GM19035 (cell line): ENCODE results near the gene BRIP1.

Experiments
- ATAC-seq: cut with Tn5 transposase; IDR thresholded peaks from one replicate; pipeline ENCODE4 v1.9.1; 2021; ENCODE audit not compliant: unreplicated experiment

BRIP1 gene

GRCh38 chr17:61764846-61765245 lies 98.5 kb downstream of the BRIP1 start:
- ATAC-seq: no peak

GRCh38 chr17:61761827-61762226 lies 101.5 kb downstream of the BRIP1 start:
- ATAC-seq: no peak

- ATAC-seq: no peak
Measured at GRCh38 chr17:61759362-61759761, 104.0 kb downstream of the BRIP1 start.

GRCh38 chr17:61758430-61758829 lies 104.9 kb downstream of the BRIP1 start:
- no peak for ATAC-seq

- ATAC-seq: peak; percentile 56
Measured at GRCh38 chr17:61757168-61757567, 106.2 kb downstream of the BRIP1 start.

- no peak for ATAC-seq
Measured at GRCh38 chr17:61756561-61756960, 106.8 kb downstream of the BRIP1 start.

- ATAC-seq: no peak
Measured at GRCh38 chr17:61755668-61756067, 107.7 kb downstream of the BRIP1 start.

GRCh38 chr17:61755078-61755477 lies 108.2 kb downstream of the BRIP1 start:
- no peak for ATAC-seq

- ATAC-seq: no peak
Measured at GRCh38 chr17:61754124-61754523, 109.2 kb downstream of the BRIP1 start.

GRCh38 chr17:61753696-61754095 lies 109.6 kb downstream of the BRIP1 start:
- ATAC-seq: no peak

GRCh38 chr17:61750656-61751055 lies 112.7 kb downstream of the BRIP1 start:
- peak; percentile 95 for ATAC-seq

- no peak for ATAC-seq
Measured at GRCh38 chr17:61749823-61750404, 113.4 kb downstream of the BRIP1 start.

- no peak for ATAC-seq
Measured at GRCh38 chr17:61746248-61746985, 116.9 kb downstream of the BRIP1 start.

- no peak for ATAC-seq
Measured at GRCh38 chr17:61744804-61745203, 118.5 kb downstream of the BRIP1 start.

- no peak for ATAC-seq
Measured at GRCh38 chr17:61744252-61744651, 119.1 kb downstream of the BRIP1 start.

- no peak for ATAC-seq
Measured at GRCh38 chr17:61743766-61744165, 119.6 kb downstream of the BRIP1 start.

- no peak for ATAC-seq
Measured at GRCh38 chr17:61739002-61739401, 124.3 kb downstream of the BRIP1 start.

GRCh38 chr17:61738249-61738648 lies 125.1 kb downstream of the BRIP1 start:
- no peak for ATAC-seq

- no peak for ATAC-seq
Measured at GRCh38 chr17:61737820-61738219, 125.5 kb downstream of the BRIP1 start.

- ATAC-seq: no peak
Measured at GRCh38 chr17:61736438-61736837, 126.9 kb downstream of the BRIP1 start.

- ATAC-seq: no peak
Measured at GRCh38 chr17:61735807-61736206, 127.5 kb downstream of the BRIP1 start.

- no peak for ATAC-seq
Measured at GRCh38 chr17:61734466-61734865, 128.9 kb downstream of the BRIP1 start.

- ATAC-seq: no peak
Measured at GRCh38 chr17:61734012-61734411, 129.3 kb downstream of the BRIP1 start.
